HCT116 (cell line): ENCODE results near the gene VEPH1. TPM values are rescaled to one million over a fixed set of nuclear protein-coding genes. Genes with fewer than 3 reads are reported as not detected.

Experiments
- ATAC-seq: fragments of 200-7000 bp; cut with Tn5 transposase; 2 replicates; pipeline ENCODE4 v1.9.1; 2020; ENCODE audit warnings: mild to moderate bottlenecking, moderate library complexity
- BruUV-seq: library from RNA; stranded (reverse); fragments of 400-500 nt; replicated peaks from 2 replicates; lab custom pipeline; 2021; lab: Mats Ljungman, UMichigan
- CTCF ChIA-PET: fragments of 300-600 bp; sonication (Branson Sonifier 250); formaldehyde crosslinking; loops from one replicate; lab custom pipeline; 2021; ENCODE audit warnings: antibody characterized with exemption; lab: Charles Lee
- POLR2A ChIA-PET: fragments of 300-600, 350-600 bp; sonication (Branson Sonifier 250); formaldehyde crosslinking; loops from one replicate; lab custom pipeline; 2021; ENCODE audit warnings: antibody characterized with exemption; lab: Charles Lee
- RAD21 ChIA-PET, 2 experiments: fragments of 300-600 bp; sonication (Branson Sonifier 250); formaldehyde crosslinking; loops; one replicate each; lab custom pipeline; 2023; ENCODE audit warnings: low total read pairs in 2 of 2; ENCODE audit not compliant: uncharacterized antibody in 2 of 2, unreplicated experiment in 2 of 2, low non-redundant PET in 1 of 2; lab: Charles Lee
- DNase-seq: peaks from one replicate; pipeline ENCODE4 v3.0.0-alpha.2; 2010; ENCODE audit warnings: low read depth, low spot score
- H2AFZ ChIP-seq: fragments of 200-600 bp; shearing (Covaris generic), sonication (generic); 2 replicates; pipeline ENCODE4 v1.6.1; 2017; ENCODE audit warnings: low read depth, mixed run types, mixed read lengths, antibody characterized with exemption, low read length; ENCODE audit not compliant: poor library complexity, severe bottlenecking
- H3K27ac ChIP-seq: 2 replicates; pipeline ENCODE4 v1.5.1; 2012; ENCODE audit warnings: low read depth, low read length
- H3K27me3 ChIP-seq: fragments of 200-600 bp; sonication (generic); 2 replicates; pipeline ENCODE4 v1.6.1; 2016; ENCODE audit warnings: mixed run types, low read length, mixed read lengths; ENCODE audit not compliant: insufficient read depth
- H3K36me3 ChIP-seq, 2 experiments: fragments of 200-500 bp in 1 of 2; fragments of 200-600 bp in 1 of 2; sonication (Bioruptor generic) in 1 of 2; sonication (generic) in 1 of 2; 2 replicates each; pipeline versions ENCODE4 v1.5.1 to v1.6.1; 2014 to 2016; ENCODE audit warnings: low read length in 2 of 2, inconsistent platforms in 1 of 2, mixed read lengths in 1 of 2, mixed run types in 1 of 2; ENCODE audit not compliant: insufficient read depth in 2 of 2, control insufficient read depth in 1 of 2
- H3K4me1 ChIP-seq, 2 experiments: fragments of 200-600 bp in 1 of 2; sonication (generic) in 1 of 2; 2 replicates each; pipeline versions ENCODE4 v1.5.1 to v1.6.1; 2012 to 2017; ENCODE audit warnings: low read length in 2 of 2, inconsistent platforms in 1 of 2, mild to moderate bottlenecking in 1 of 2, mixed read lengths in 1 of 2, mixed run types in 1 of 2, moderate library complexity in 1 of 2; ENCODE audit not compliant: insufficient read depth in 2 of 2, control insufficient read depth in 1 of 2
- H3K4me2 ChIP-seq: fragments of 200-600 bp; sonication (generic); 2 replicates; pipeline ENCODE4 v1.6.1; 2017; ENCODE audit warnings: mixed run types, low read length, mixed read lengths
- H3K4me3 ChIP-seq, 2 experiments: fragments of 200-600 bp in 1 of 2; sonication (generic) in 1 of 2; replicated peaks in 1 of 2; 2 replicates each; pipeline ENCODE4 v1.5.1; 2011 to 2016; ENCODE audit warnings: low read length in 2 of 2, control low read depth in 1 of 2, low read depth in 1 of 2, mild to moderate bottlenecking in 1 of 2, mixed read lengths in 1 of 2, mixed run types in 1 of 2
- H3K79me2 ChIP-seq: fragments of 200-600 bp; sonication (generic); 2 replicates; pipeline ENCODE4 v1.6.1; 2017; ENCODE audit warnings: mild to moderate bottlenecking, mixed run types, low read length, moderate library complexity, mixed read lengths; ENCODE audit not compliant: insufficient read depth
- H3K9ac ChIP-seq: fragments of 200-600 bp; sonication (generic); 2 replicates; pipeline ENCODE4 v1.6.1; 2016; ENCODE audit warnings: low read length, mixed read lengths
- H3K9me2 ChIP-seq: fragments of 200-600 bp; sonication (generic), shearing (Covaris generic); 2 replicates; pipeline ENCODE4 v1.6.1; 2017; ENCODE audit warnings: mixed run types, mild to moderate bottlenecking, moderate library complexity; ENCODE audit not compliant: insufficient read depth
- H3K9me3 ChIP-seq, 2 experiments: fragments of 200-500 bp in 1 of 2; fragments of 200-600 bp in 1 of 2; sonication (Bioruptor generic) in 1 of 2; sonication (generic) in 1 of 2; 2 replicates each; pipeline ENCODE4 v1.6.1; 2014 to 2017; ENCODE audit warnings: low read length in 2 of 2, mixed read lengths in 2 of 2, inconsistent platforms in 1 of 2, low read depth in 1 of 2, mild to moderate bottlenecking in 1 of 2, mixed run types in 1 of 2, moderate library complexity in 1 of 2; ENCODE audit not compliant: control insufficient read depth in 1 of 2, insufficient read depth in 1 of 2
- H4K20me1 ChIP-seq: fragments of 200-600 bp; sonication (generic), shearing (Covaris generic); 2 replicates; pipeline ENCODE4 v1.6.1; 2017; ENCODE audit warnings: mixed run types, mild to moderate bottlenecking, moderate library complexity; ENCODE audit not compliant: insufficient read depth
- CBX3 ChIP-seq: IDR thresholded peaks from 2 replicates; pipeline ENCODE4 v1.6.1; 2012; ENCODE audit warnings: low read depth
- ELF1 ChIP-seq: IDR thresholded peaks from 2 replicates; pipeline ENCODE4 v1.6.1; 2012; ENCODE audit warnings: low read depth, borderline replicate concordance
- SIN3A ChIP-seq: IDR thresholded peaks from 2 replicates; pipeline ENCODE4 v1.6.1; 2012; ENCODE audit warnings: low read depth
- SP1 ChIP-seq: IDR thresholded peaks from 2 replicates; pipeline ENCODE4 v1.6.1; 2012; ENCODE audit warnings: low read depth
- YY1 ChIP-seq: IDR thresholded peaks from 2 replicates; pipeline ENCODE4 v1.6.1; 2011; ENCODE audit warnings: low read length, low read depth, moderate library complexity, mild to moderate bottlenecking; ENCODE audit not compliant: insufficient replicate concordance; ENCODE audit errors: extremely low read depth
- ZFX ChIP-seq: fragments of 450-650 bp; IDR thresholded peaks from 2 replicates; pipeline ENCODE4 v1.6.1; 2017
- ZNF274 ChIP-seq: fragments of 200-500 bp; sonication (Bioruptor generic); IDR thresholded peaks from 2 replicates; pipeline ENCODE4 v1.6.1; 2014; ENCODE audit warnings: mild to moderate bottlenecking, low read depth, low read length, inconsistent platforms
- intact Hi-C: fragments of 100-400 bp; cut with micrococcal nuclease; formaldehyde crosslinking; loops from 2 replicates; pipeline ENCODE4 v1.10.0; 2022
- total RNA-seq: library from RNA; stranded (reverse); gene quantifications from one replicate; pipeline ENCODE4 v1.2.1, GENCODE V29; 2021; ENCODE audit not compliant: unreplicated experiment

The VEPH1 gene
- total RNA-seq, 1 experiment from 2014 or later: 4.9 TPM

GRCh38 chr3:157438194-157438730, 65.0 kb downstream of the VEPH1 start:
- no peak for TF ChIP-seq CBX3
- TF ChIP-seq ZFX: no peak
- RAD21 ChIA-PET: no interaction called here
- Histone ChIP-seq H3K4me2 (peak overlapping the region; percentile 60), H3K79me2 (no peaks in the 10 kb centered on the region), H3K36me3 (no peaks in the 10 kb centered on the region), H3K9me3 (no peaks in the 10 kb centered on the region), H3K9ac (no peak overlapping the region), H3K9me2 (no peaks in the 10 kb centered on the region), H3K27ac (no peak overlapping the region), H2AFZ (no peak overlapping the region), H3K4me1 (peaks cover 0 to 10% of the 10 kb centered on the region in 2 experiments; a peak in 1 of 4 replicates), H3K27me3 (no peaks in the 10 kb centered on the region), H4K20me1 (no peaks in the 10 kb centered on the region), H3K4me3 (peak overlapping the region; percentile 31 to 34)
- ATAC-seq (0 out of 2 replicates have a peak, but pooled peaks have one; percentile 24), DNase-seq (no peak)
- intact Hi-C loops: no loop called here
- CTCF ChIA-PET: no interaction called here
- BruUV-seq: no TSS peak
- POLR2A ChIA-PET: no interaction called here

- Histone ChIP-seq H2AFZ (no peak within 1 kb of the TSS), H3K4me2 (peak within 1 kb of the TSS; percentile 60), H4K20me1 (no peaks in the 10 kb centered on the region), H3K9me3 (no peaks in the 10 kb centered on the region), H3K27ac (no peak within 1 kb of the TSS), H3K9ac (no peak within 1 kb of the TSS), H3K9me2 (no peaks in the 10 kb centered on the region), H3K36me3 (no peaks in the 10 kb centered on the region), H3K4me1 (peaks cover 0 to 10% of the 10 kb centered on the region in 2 experiments; a peak in 1 of 4 replicates), H3K27me3 (no peaks in the 10 kb centered on the region), H3K79me2 (no peaks in the 10 kb centered on the region), H3K4me3 (peak within 1 kb of the TSS in 1 of 2 experiments; percentile 34; a peak in 3 of 4 replicates)
- DNase-seq (no peak), ATAC-seq (no peak)
- ChIA-PET RAD21 (no interaction called here), POLR2A (no interaction called here), CTCF (no interaction called here)
- no peak for TF ChIP-seq ZNF274
- no peak for TF ChIP-seq SIN3A
- TF ChIP-seq SP1: no peak
- TF ChIP-seq YY1: no peak
- TF ChIP-seq ELF1: no peak
- intact Hi-C loops: no loop called here
- BruUV-seq: no TSS peak
These were observed 66.5 kb downstream of the VEPH1 start, which contains the start of gene PTX3 for GRCh38 chr3:157436583-157437291. TSS of gene PTX3 (plus strand) at chr3:157436850. CDS start at chr3:157436934, 84 bp downstream.
